ENCODE results near the gene PRPS1. TPM values are rescaled to one million over a fixed set of nuclear protein-coding genes. Genes with fewer than 3 reads are reported as not detected.

The PRPS1 gene
- total and polyA plus RNA-seq, 4 donors: 13.3 to 32.2 (median 26.1) TPM

- no peak for TF ChIP-seq JUND (IDR thresholded peaks at IDR 0.05)
- TF ChIP-seq ZBTB33 (IDR thresholded peaks at IDR 0.05): no peak
- no peak for TF ChIP-seq EGR1 (IDR thresholded peaks at IDR 0.05; ENCODE audit: low read depth in 2 of 2)
- TF ChIP-seq YY1 (IDR thresholded peaks at IDR 0.05): no peak
- no peak for TF ChIP-seq TAF1 (conservative IDR thresholded peaks at IDR 0.05)
- no peak for TF ChIP-seq FOXA1 (IDR thresholded peaks at IDR 0.05)
These were observed 30.4 kb downstream of the PRPS1 start (continued) for GRCh38 chrX:107658660-107659059.

GRCh38 chrX:107659286-107659685 lies 31.0 kb downstream of the PRPS1 start:
- TF ChIP-seq ZBTB33 (IDR thresholded peaks at IDR 0.05): no peak
- TF ChIP-seq ATF3 (IDR thresholded peaks at IDR 0.05): no peak
- TF ChIP-seq RXRA (IDR thresholded peaks at IDR 0.05): no peak

GRCh38 chrX:107659768-107660167 lies 31.5 kb downstream of the PRPS1 start:
- no peak overlapping the region for H3K9ac ChIP-seq (ENCODE audit: low read depth in 1 of 2, low read length in 2 of 2)
- no peaks in the 10 kb centered on the region for H3K27me3 ChIP-seq (ENCODE audit: control insufficient read depth in 4 of 4, insufficient read depth in 4 of 4, low read length in 3 of 4)
- H3K27ac ChIP-seq (ENCODE audit: low read depth in 1 of 2, low read length in 2 of 2): no peak overlapping the region
- no peaks in the 10 kb centered on the region for H3K36me3 ChIP-seq (ENCODE audit: control insufficient read depth in 4 of 4, insufficient read depth in 3 of 4, low read depth in 1 of 4, low read length in 3 of 4)
- TF ChIP-seq FOXA2 (IDR thresholded peaks at IDR 0.05) (no peak), SP1 (IDR thresholded peaks at IDR 0.05) (no peak), YY1 (IDR thresholded peaks at IDR 0.05) (no peak), TAF1 (conservative IDR thresholded peaks at IDR 0.05) (no peak), RAD21 (IDR thresholded peaks at IDR 0.05) (peak; percentile 85 to 92), CTCF (IDR thresholded peaks at IDR 0.05; ENCODE audit: low read depth, low read length, missing input control) (peak; percentile 75)
- no peaks in the 10 kb centered on the region for H3K9me3 ChIP-seq (ENCODE audit: control insufficient read depth in 4 of 4, low read length in 3 of 4)
- no peaks in the 10 kb centered on the region for H3K4me1 ChIP-seq (ENCODE audit: control insufficient read depth in 4 of 4, insufficient read depth in 4 of 4, low read length in 3 of 4)
- WGBS: 83% methylated on average over 1 of the region's 1 CpG
- no peak overlapping the region for H3K4me3 ChIP-seq (ENCODE audit: low read depth in 1 of 3, low read length in 3 of 3)
- no peak for DNase-seq (ENCODE audit: low spot score)

More at GRCh38 chrX:107659286-107659685, 31.0 kb downstream of the PRPS1 start:
- Histone ChIP-seq H3K4me1 (ENCODE audit: control insufficient read depth in 4 of 4, insufficient read depth in 4 of 4, low read length in 3 of 4) (no peaks in the 10 kb centered on the region), H3K27me3 (ENCODE audit: control insufficient read depth in 4 of 4, insufficient read depth in 4 of 4, low read length in 3 of 4) (no peaks in the 10 kb centered on the region), H3K4me3 (ENCODE audit: low read depth in 1 of 3, low read length in 3 of 3) (no peak overlapping the region), H3K9ac (ENCODE audit: low read depth in 1 of 2, low read length in 2 of 2) (no peak overlapping the region), H3K9me3 (ENCODE audit: control insufficient read depth in 4 of 4, low read length in 3 of 4) (no peaks in the 10 kb centered on the region), H3K36me3 (ENCODE audit: control insufficient read depth in 4 of 4, insufficient read depth in 3 of 4, low read depth in 1 of 4, low read length in 3 of 4) (no peaks in the 10 kb centered on the region), H3K27ac (ENCODE audit: low read depth in 1 of 2, low read length in 2 of 2) (no peak overlapping the region)
- DNase-seq (ENCODE audit: low spot score): no peak
- 51% methylated on average over 4 of the region's 4 CpGs for WGBS

All from liver (tissue), 9 donors.